Keratinocyte (primary cell): ENCODE data around the gene NHSL2. TPM values are rescaled to one million over a fixed set of nuclear protein-coding genes. Genes with fewer than 3 reads are reported as not detected.

ENCODE experiments used
- DNase-seq: peaks from one replicate; pipeline ENCODE4 v3.0.0-alpha.2; 2011; ENCODE audit warnings: low read depth, missing footprints, low spot score
- FAIRE-seq: peaks from 2 replicates; lab custom pipeline; 2011; peaks lifted over from hg19 to GRCh38; lab: Jason Lieb, UNC
- H2AFZ ChIP-seq: 2 replicates; pipeline ENCODE4 v1.6.0; 2012; ENCODE audit warnings: low read length, control low read depth, inconsistent platforms; ENCODE audit not compliant: control insufficient read depth
- H3K27ac ChIP-seq: 2 replicates; pipeline ENCODE4 v1.5.1; 2011; ENCODE audit warnings: low read length; ENCODE audit not compliant: control insufficient read depth, insufficient read depth
- H3K27me3 ChIP-seq: 3 replicates; pipeline ENCODE4 v1.6.0; 2011; ENCODE audit warnings: low read length; ENCODE audit not compliant: control insufficient read depth, insufficient read depth; ENCODE audit errors: extremely low read depth
- H3K36me3 ChIP-seq, 2 experiments: 2 replicates in 1 of 2; 3 replicates in 1 of 2; pipeline ENCODE4 v1.5.1; 2011; ENCODE audit warnings: low read length in 2 of 2, mild to moderate bottlenecking in 1 of 2; ENCODE audit not compliant: control insufficient read depth in 2 of 2, insufficient read depth in 2 of 2; ENCODE audit errors: extremely low read depth in 1 of 2
- H3K4me1 ChIP-seq: 3 replicates; pipeline ENCODE4 v1.5.1; 2011; ENCODE audit warnings: low read length; ENCODE audit not compliant: control insufficient read depth, insufficient read depth; ENCODE audit errors: extremely low read depth
- H3K4me2 ChIP-seq: 3 replicates; pipeline ENCODE4 v1.6.0; 2011; ENCODE audit warnings: low read depth, low read length; ENCODE audit not compliant: control insufficient read depth, insufficient read depth; ENCODE audit errors: extremely low read depth
- H3K4me3 ChIP-seq, 3 experiments: fragments of 200-600 bp in 1 of 3; sonication (generic) in 1 of 3; 2 replicates in 2 of 3; 3 replicates in 1 of 3; pipeline ENCODE4 v1.5.1; 2011 to 2016; ENCODE audit warnings: low read length in 3 of 3, mild to moderate bottlenecking in 3 of 3, control low read depth in 2 of 3, inconsistent platforms in 1 of 3, low read depth in 1 of 3, mixed read lengths in 1 of 3, mixed run types in 1 of 3, moderate library complexity in 1 of 3; ENCODE audit not compliant: control insufficient read depth in 2 of 3, insufficient read depth in 2 of 3; ENCODE audit errors: extremely low read depth in 1 of 3
- H3K79me2 ChIP-seq: 2 replicates; pipeline ENCODE4 v1.6.0; 2012; ENCODE audit warnings: low read length; ENCODE audit not compliant: control insufficient read depth, insufficient read depth
- H3K9ac ChIP-seq: 3 replicates; pipeline ENCODE4 v1.6.0; 2011; ENCODE audit warnings: low read length; ENCODE audit not compliant: control insufficient read depth, insufficient read depth; ENCODE audit errors: extremely low read depth
- H3K9me1 ChIP-seq: 3 replicates; pipeline ENCODE4 v1.6.0; 2011; ENCODE audit warnings: low read length; ENCODE audit not compliant: control insufficient read depth, insufficient read depth; ENCODE audit errors: extremely low read depth
- H3K9me3 ChIP-seq: 2 replicates; pipeline ENCODE4 v1.5.1; 2012; ENCODE audit warnings: low read depth, low read length; ENCODE audit not compliant: control insufficient read depth
- H4K20me1 ChIP-seq: 3 replicates; pipeline ENCODE4 v1.6.0; 2011; ENCODE audit warnings: low read length; ENCODE audit not compliant: control insufficient read depth, insufficient read depth; ENCODE audit errors: extremely low read depth
- CTCF ChIP-seq, 3 experiments: IDR thresholded peaks in 1 of 3; conservative IDR thresholded peaks in 1 of 3; optimal IDR thresholded peaks in 1 of 3; 2 replicates in 2 of 3; 3 replicates in 1 of 3; pipeline versions ENCODE3 to v1.5.1; 2011; ENCODE audit warnings: low read length in 3 of 3, mild to moderate bottlenecking in 3 of 3, moderate library complexity in 2 of 3, control low read depth in 1 of 3, inconsistent platforms in 1 of 3; ENCODE audit not compliant: insufficient read depth in 2 of 3; ENCODE audit errors: extremely low read depth in 1 of 3
- EZH2 ChIP-seq: IDR thresholded peaks from one replicate; pipeline ENCODE4 v1.6.1; 2012; ENCODE audit warnings: inconsistent platforms, mild to moderate bottlenecking, low read length, moderate library complexity
- dilution Hi-C: fragments of 300-500 bp; cut with MboI; formaldehyde crosslinking; loops from one replicate; pipeline ENCODE4 v1.7.0; 2020; ENCODE audit warnings: low sequenced_read_pairs; ENCODE audit not compliant: extremely low pct_ligation_motif_present
- polyA plus RNA-seq, 5 experiments: library from polyadenylated mRNA; depleted of rRNA in 3 of 5; stranded (reverse) in 3 of 5; stranded (forward) in 1 of 5; unstranded in 1 of 5; fragments of >200 nt; gene quantifications; 1 replicate in 1 of 5; 2 replicates in 3 of 5; 3 replicates in 1 of 5; pipeline versions ENCODE4 v1.2.1 to v1.2.3, GENCODE V29; 2011 to 2012; ENCODE audit warnings: missing spikeins in 2 of 5, low read depth in 1 of 5, low replicate concordance in 1 of 5

NHSL2 gene
- polyA plus RNA-seq, 1 donor (not counting 4 experiments of a cell fraction or from before 2014, with no cell fraction given), result 0.04 TPM

DNA sequence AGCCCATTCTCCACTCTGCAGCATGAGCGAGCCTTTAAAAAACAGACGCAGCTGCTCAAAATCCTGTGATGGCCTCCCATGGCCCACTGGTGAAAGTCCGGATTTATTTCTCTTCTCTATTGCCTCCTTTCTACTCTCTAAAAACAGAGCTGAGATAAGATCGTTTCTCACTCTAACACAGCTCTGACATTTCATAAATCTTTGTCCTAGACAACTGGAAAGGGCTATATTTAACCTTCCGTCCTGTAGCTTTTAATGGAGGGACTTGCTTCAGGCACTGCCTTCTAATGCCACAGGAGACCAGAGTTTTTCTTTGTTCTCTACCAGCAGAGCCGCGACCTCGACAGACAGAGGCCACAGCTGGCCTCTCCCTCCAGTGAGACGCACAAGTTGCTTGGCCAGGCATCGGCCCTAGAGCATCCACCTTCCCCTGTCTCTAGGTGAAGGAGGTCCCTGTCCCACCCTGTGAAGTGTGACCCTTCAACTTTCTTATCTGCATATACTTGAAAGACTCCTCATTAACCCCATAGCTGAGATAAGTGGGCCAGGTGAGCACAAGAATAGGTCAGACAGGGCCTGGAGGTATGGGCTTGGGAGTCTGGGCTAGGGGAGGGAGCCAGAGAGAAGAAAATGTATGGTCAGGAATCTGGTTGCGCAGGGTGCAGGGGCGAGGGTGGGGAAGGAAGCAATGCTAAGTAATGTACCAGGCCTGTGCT, 171.1 kb downstream of the NHSL2 start:
- dilution Hi-C loops, result no loop called here

DNA sequence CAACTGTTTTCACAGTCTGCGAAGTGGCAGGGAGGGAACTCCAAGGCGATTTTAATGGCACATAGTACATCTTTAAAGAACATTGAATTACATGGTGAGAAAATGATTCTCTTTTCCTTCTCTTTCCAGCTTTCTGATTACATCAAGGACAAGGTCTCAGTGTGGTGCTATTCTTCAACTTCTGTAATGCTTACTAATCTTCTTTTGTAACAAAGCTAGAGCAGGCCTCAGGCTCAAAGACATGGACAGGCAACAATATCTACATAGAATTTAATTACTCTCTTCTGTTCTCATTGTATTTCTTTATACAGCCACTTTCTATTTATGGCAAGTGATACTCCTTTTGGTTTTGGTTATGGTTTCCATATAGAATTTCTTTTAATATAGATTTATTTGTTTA, 172.6 kb downstream of the NHSL2 start:
- DNase-seq (no peak), FAIRE-seq (no peak)
- Histone ChIP-seq H3K27ac (no peak overlapping the region), H3K9ac (no peak overlapping the region), H3K4me1 (no peaks in the 10 kb centered on the region), H3K4me3 (no peak overlapping the region), H3K9me1 (no peaks in the 10 kb centered on the region), H3K27me3 (peaks cover 22% of the 10 kb centered on the region), H3K9me3 (no peaks in the 10 kb centered on the region), H4K20me1 (peaks cover 2% of the 10 kb centered on the region), H3K4me2 (no peak overlapping the region), H3K36me3 (no peaks in the 10 kb centered on the region), H3K79me2 (no peaks in the 10 kb centered on the region), H2AFZ (no peak overlapping the region)
- TF ChIP-seq EZH2, result no peak
- no peak for TF ChIP-seq CTCF (optimal IDR thresholded peaks at IDR 0.05 in 1 of 3, IDR thresholded peaks at IDR 0.05 in 1 of 3, conservative IDR thresholded peaks at IDR 0.05 in 1 of 3; ENCODE audit: extremely low read depth in 1 of 3, insufficient read depth in 2 of 3, low read length in 3 of 3)
- dilution Hi-C loops, result no loop called here

More for the DNA sequence above, 171.1 kb downstream of the NHSL2 start:
- FAIRE-seq, result no peak
- H4K20me1 ChIP-seq, result peaks cover 2% of the 10 kb centered on the region
- H3K4me3 ChIP-seq, result no peak overlapping the region
- peaks cover 22% of the 10 kb centered on the region for H3K27me3 ChIP-seq
- no peak for TF ChIP-seq EZH2
- H3K27ac ChIP-seq, result no peak overlapping the region
- H3K4me2 ChIP-seq, result no peak overlapping the region
- no peaks in the 10 kb centered on the region for H3K79me2 ChIP-seq
- H3K4me1 ChIP-seq, result no peaks in the 10 kb centered on the region
- no peak for DNase-seq
- no peak overlapping the region for H3K9ac ChIP-seq
- H3K9me1 ChIP-seq, result no peaks in the 10 kb centered on the region
- no peaks in the 10 kb centered on the region for H3K9me3 ChIP-seq
- H3K36me3 ChIP-seq, result no peaks in the 10 kb centered on the region
- no peak overlapping the region for H2AFZ ChIP-seq

DNA sequence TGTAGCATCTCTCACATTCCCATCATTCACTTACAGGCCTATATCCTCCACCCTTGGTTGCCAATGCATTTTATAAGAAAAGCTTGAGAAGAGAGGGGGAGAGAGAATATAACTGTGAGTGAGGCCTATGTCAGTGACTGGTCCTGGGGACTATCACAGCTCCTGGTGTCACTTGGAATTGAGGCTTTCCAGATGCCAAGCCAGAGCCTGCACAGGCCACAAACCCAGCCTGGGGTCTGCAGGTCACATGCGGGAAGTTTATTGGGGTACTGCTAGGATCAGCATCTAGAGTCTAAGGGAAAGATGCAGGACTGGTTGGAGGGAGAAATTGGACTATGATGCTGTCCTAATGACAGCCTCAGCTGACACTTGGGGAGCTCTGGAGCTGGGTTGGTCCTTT, 173.5 kb downstream of the NHSL2 start:
- Histone ChIP-seq H3K36me3 (no peaks in the 10 kb centered on the region), H2AFZ (no peak overlapping the region), H3K9me1 (no peaks in the 10 kb centered on the region), H3K9ac (no peak overlapping the region), H3K27ac (no peak overlapping the region), H4K20me1 (peaks cover 2% of the 10 kb centered on the region), H3K4me2 (no peak overlapping the region), H3K27me3 (peaks cover 22% of the 10 kb centered on the region), H3K4me3 (no peak overlapping the region), H3K4me1 (no peaks in the 10 kb centered on the region), H3K9me3 (no peaks in the 10 kb centered on the region), H3K79me2 (no peaks in the 10 kb centered on the region)
- no peak for TF ChIP-seq EZH2
- no peak for TF ChIP-seq CTCF (optimal IDR thresholded peaks at IDR 0.05 in 1 of 3, IDR thresholded peaks at IDR 0.05 in 1 of 3, conservative IDR thresholded peaks at IDR 0.05 in 1 of 3; ENCODE audit: extremely low read depth in 1 of 3, insufficient read depth in 2 of 3, low read length in 3 of 3)
- no peak for FAIRE-seq
- dilution Hi-C loops, result no loop called here
- no peak for DNase-seq
